HCT116 (cell line): ENCODE results near the gene CACNA2D2.

Experiments used
- CEBPB ChIP-seq: IDR thresholded peaks from 2 replicates; pipeline ENCODE4 v1.6.1; 2012; ENCODE audit warnings: low read depth
- CTCF ChIP-seq, 3 experiments: fragments of 200-600 bp in 1 of 3; sonication (generic) in 1 of 3; IDR thresholded peaks in 2 of 3; conservative IDR thresholded peaks in 1 of 3; 2 replicates each; pipeline ENCODE4 v1.5.1; 2012 to 2017; ENCODE audit warnings: low read depth in 2 of 3, low read length in 2 of 3, antibody characterized with exemption in 1 of 3, borderline replicate concordance in 1 of 3, control low read depth in 1 of 3, mild to moderate bottlenecking in 1 of 3, mixed read lengths in 1 of 3, mixed run types in 1 of 3, moderate library complexity in 1 of 3; ENCODE audit not compliant: insufficient read depth in 1 of 3
- EZH2 ChIP-seq: fragments of 200-600 bp; sonication (generic); IDR thresholded peaks from 2 replicates; pipeline ENCODE4 v1.6.1; 2017; ENCODE audit warnings: antibody characterized with exemption, mixed run types
- JUND ChIP-seq: IDR thresholded peaks from 2 replicates; pipeline ENCODE4 v1.6.1; 2012
- MAX ChIP-seq: IDR thresholded peaks from 2 replicates; pipeline ENCODE4 v1.6.1; 2012
- POLR2A ChIP-seq: IDR thresholded peaks from 2 replicates; pipeline ENCODE4 v1.7.0; 2011; ENCODE audit warnings: borderline replicate concordance; ENCODE audit not compliant: insufficient read depth, insufficient read length; ENCODE audit errors: extremely low read depth
- POLR2AphosphoS5 ChIP-seq: IDR thresholded peaks from 2 replicates; pipeline ENCODE4 v1.6.1; 2011; ENCODE audit warnings: mild to moderate bottlenecking, low read depth, low read length, moderate library complexity
- SIN3A ChIP-seq: IDR thresholded peaks from 2 replicates; pipeline ENCODE4 v1.6.1; 2012; ENCODE audit warnings: low read depth
- SRF ChIP-seq: IDR thresholded peaks from 2 replicates; pipeline ENCODE4 v1.6.1; 2012; ENCODE audit warnings: low read depth
- TF ChIP-seq, protein P1 (sequence below): IDR thresholded peaks from 2 replicates; pipeline ENCODE4 v1.6.1; 2011; ENCODE audit warnings: mild to moderate bottlenecking, low read length, moderate library complexity; ENCODE audit not compliant: insufficient replicate concordance; ENCODE audit errors: extremely low read depth
- TF ChIP-seq, protein P2 (sequence below): IDR thresholded peaks from 2 replicates; pipeline ENCODE4 v1.6.1; 2012

DNA sequence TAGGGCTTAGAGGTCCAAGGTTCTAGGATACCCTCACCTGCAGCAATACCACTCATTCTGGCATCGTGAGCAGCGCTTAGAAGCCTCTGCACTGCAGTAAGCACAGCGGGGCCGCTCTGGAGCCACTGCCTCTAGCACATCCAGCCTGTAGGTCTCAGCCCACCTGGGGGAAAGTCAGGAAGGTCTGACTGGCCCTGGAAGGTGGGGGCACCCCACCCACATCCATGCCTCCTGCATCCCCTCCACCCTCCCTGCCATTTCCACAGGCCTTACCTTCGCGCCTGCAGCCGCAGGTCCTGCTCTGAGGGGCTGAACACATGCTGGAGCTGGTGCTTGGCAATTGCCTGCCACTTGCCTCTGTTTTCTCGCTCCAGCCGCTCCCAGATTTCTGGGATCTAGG is 161.9 kb downstream of the CACNA2D2 start:
- TF ChIP-seq POLR2AphosphoS5 (no peak), SRF (no peak), CTCF (IDR thresholded peaks at IDR 0.05 in 2 of 3, conservative IDR thresholded peaks at IDR 0.05 in 1 of 3; ENCODE audit: borderline replicate concordance in 1 of 3, insufficient read depth in 1 of 3, low read depth in 2 of 3, low read length in 2 of 3) (no peak), EZH2 (no peak), POLR2A (no peak), MAX (no peak), CEBPB (no peak), SIN3A (no peak), JUND (no peak)
- TF ChIP-seq, protein P1, sequence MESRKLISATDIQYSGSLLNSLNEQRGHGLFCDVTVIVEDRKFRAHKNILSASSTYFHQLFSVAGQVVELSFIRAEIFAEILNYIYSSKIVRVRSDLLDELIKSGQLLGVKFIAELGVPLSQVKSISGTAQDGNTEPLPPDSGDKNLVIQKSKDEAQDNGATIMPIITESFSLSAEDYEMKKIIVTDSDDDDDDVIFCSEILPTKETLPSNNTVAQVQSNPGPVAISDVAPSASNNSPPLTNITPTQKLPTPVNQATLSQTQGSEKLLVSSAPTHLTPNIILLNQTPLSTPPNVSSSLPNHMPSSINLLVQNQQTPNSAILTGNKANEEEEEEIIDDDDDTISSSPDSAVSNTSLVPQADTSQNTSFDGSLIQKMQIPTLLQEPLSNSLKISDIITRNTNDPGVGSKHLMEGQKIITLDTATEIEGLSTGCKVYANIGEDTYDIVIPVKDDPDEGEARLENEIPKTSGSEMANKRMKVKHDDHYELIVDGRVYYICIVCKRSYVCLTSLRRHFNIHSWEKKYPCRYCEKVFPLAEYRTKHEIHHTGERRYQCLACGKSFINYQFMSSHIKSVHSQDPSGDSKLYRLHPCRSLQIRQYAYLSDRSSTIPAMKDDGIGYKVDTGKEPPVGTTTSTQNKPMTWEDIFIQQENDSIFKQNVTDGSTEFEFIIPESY, result no peak
- TF ChIP-seq, protein P2, sequence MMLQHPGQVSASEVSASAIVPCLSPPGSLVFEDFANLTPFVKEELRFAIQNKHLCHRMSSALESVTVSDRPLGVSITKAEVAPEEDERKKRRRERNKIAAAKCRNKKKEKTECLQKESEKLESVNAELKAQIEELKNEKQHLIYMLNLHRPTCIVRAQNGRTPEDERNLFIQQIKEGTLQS, result no peak
